ENCODE data around the gene ALAD.

The ALAD gene

DNA sequence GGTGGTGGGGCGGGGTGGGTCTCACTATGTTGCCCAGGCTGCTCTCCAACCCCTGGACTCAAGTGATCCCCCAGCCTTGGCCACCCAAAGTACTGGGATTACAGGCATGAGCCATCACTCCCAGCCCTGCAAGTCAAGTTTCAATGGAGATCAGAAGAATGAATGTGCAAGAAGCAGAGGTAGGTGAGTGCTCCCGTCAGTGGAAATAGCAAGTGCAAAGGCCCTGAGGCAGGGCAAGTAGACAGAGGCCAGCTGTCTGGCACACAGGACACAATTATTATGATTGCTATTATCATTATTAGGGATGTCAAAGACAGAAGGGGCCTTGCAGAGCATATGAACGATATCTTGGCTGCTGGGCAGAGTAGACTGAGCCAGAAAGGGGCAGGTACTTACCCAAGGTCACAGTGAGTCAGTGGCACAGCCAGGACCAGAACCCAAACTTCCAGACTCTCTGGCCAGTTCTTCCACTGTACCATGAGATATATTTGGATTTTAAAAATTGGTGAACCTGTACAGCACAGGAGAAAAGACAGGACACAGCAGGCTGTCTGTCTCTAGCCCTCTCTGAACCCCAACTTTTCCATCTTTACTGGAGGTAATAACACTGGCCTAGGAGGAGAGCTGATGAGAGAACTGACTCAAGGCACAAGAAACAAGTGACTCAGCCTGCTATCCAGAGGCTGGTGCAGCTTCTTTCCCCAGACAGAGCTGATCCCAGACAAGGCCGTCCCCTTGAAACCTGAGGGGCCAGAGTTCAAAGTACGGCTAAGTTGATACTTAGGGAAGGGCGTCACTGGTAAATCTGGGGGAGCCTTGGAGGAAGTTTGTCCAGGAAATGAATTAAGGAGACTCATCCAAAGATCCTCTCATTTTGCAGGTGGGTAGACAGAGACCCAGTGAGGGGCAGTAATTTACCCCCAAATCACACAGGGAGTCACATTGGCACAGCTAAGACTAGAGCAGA lies 25.7 kb downstream of the ALAD start:
- 68% methylated on average over 4 of the region's 6 CpGs for WGBS (ENCODE audit: insufficient coverage)
- POLR2A ChIA-PET = interaction anchor here (0.6 kb wide), 1 partner anchor 28 kb away, joined by 3 read pairs; no protein-coding TSS in a partner anchor
- no peaks in the 10 kb centered on the region for H3K9me3 ChIP-seq (ENCODE audit: control extremely low read depth in 1 of 5, control insufficient read depth in 4 of 5, insufficient read depth in 2 of 5, low read depth in 1 of 5, low read length in 4 of 5)
- peaks cover 3 to 33% (median 23%) of the 10 kb centered on the region in 4 experiments for H3K36me3 ChIP-seq (ENCODE audit: control insufficient read depth in 4 of 4, insufficient read depth in 4 of 4, low read length in 3 of 4)
- H3K27me3 ChIP-seq (replicated peaks in 2 of 5; ENCODE audit: control insufficient read depth in 4 of 5, insufficient read depth in 5 of 5, low read length in 4 of 5) = no peaks in the 10 kb centered on the region
- H3K27ac ChIP-seq (ENCODE audit: insufficient read depth in 1 of 2, low read depth in 1 of 2, low read length in 2 of 2, poor library complexity in 1 of 2, severe bottlenecking in 2 of 2) = no peak overlapping the region
- H3K4me3 ChIP-seq (ENCODE audit: control insufficient read depth in 1 of 7, extremely low read depth in 1 of 7, insufficient read depth in 4 of 7, low read depth in 2 of 7, low read length in 6 of 7) = peak overlapping the region in 3 of 7 experiments; percentile 49 to 92 (median 79)
- no peak for DNase-seq
- H3K4me1 ChIP-seq (ENCODE audit: control extremely low read depth in 1 of 4, control insufficient read depth in 4 of 4, insufficient read depth in 4 of 4, low read length in 3 of 4) = peaks cover 0 to 21% (median 10%) of the 10 kb centered on the region in 4 experiments
- CTCF ChIA-PET = interaction anchor here (1.5 to 3.7 kb wide), 3 partner anchors 13 to 35 kb away, joined by 3 to 15 read pairs (median 7); partner anchors contain the start of genes BSPRY and WDR31

DNA sequence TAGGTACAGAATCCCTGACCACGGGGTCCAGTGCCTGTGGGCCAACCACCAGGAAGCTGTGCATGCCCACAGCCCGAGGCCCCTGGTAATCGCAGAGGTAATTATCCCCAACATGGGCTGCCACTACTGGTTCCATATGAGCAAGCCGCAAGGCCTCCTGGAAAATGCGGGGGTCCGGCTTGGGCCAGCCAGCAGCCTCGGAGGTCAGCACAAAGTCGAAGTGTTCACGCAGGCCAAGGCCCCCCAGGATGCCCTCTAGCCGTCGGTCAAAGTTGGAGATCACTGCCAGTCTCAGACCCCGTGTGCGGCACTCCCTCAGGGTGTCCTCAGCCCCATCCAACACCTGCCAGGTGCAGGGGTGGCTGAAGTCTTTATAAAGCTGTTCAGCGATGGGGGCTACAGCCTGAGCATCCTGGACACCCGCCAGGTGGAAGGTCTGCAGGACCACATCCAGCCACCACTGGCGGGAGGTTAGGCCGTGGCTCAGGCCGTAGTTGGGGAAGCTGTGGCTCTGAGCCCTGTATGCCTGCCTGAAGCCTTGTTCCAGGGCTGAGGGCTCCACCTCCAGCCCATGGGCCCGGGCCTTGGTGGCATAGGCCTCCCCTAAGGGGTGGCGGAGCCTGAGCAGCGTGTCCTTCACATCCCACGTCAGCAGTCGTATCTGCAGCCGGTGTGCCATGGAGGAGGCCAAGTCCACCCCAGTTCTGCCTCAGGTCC lies 27.2 kb downstream of the ALAD start:
- no peaks in the 10 kb centered on the region for H3K9me3 ChIP-seq (ENCODE audit: control extremely low read depth in 1 of 5, control insufficient read depth in 4 of 5, insufficient read depth in 2 of 5, low read depth in 1 of 5, low read length in 4 of 5)
- CTCF ChIA-PET = interaction anchor here (0.9 to 3.7 kb wide), 4 partner anchors 15 to 32 kb away, joined by 3 to 15 read pairs (median 4); partner anchors contain the start of genes ALAD and BSPRY
- 94% methylated on average over 24 of the region's 24 CpGs for WGBS (ENCODE audit: insufficient coverage)

DNA sequence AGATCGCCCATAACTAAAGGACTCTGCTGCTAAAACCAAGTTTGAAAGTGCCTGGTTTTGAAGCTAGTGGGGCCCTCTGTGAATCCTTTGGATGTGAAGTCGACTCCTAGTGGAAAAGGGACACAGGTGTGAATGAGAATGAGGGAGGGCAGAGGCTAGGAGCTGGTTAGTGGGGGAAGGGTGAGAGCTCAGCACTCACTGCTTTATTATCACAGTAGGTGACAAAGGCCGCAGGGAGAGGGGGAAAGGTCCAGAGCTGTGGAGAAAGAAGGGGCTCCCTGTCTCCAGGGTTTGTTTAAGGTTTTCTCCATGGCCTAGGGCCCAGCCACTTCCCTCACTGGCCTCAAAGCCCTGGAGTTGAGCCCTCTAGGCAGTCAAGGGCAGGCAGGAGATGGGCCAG lies 27.8 kb downstream of the ALAD start:
- Histone ChIP-seq H3K4me3 (ENCODE audit: control insufficient read depth in 1 of 7, extremely low read depth in 1 of 7, insufficient read depth in 4 of 7, low read depth in 2 of 7, low read length in 6 of 7) (no peak overlapping the region), H3K9me3 (ENCODE audit: control extremely low read depth in 1 of 5, control insufficient read depth in 4 of 5, insufficient read depth in 2 of 5, low read depth in 1 of 5, low read length in 4 of 5) (no peaks in the 10 kb centered on the region), H3K27ac (ENCODE audit: insufficient read depth in 1 of 2, low read depth in 1 of 2, low read length in 2 of 2, poor library complexity in 1 of 2, severe bottlenecking in 2 of 2) (no peak overlapping the region), H3K36me3 (ENCODE audit: control insufficient read depth in 4 of 4, insufficient read depth in 4 of 4, low read length in 3 of 4) (peaks cover 3 to 49% (median 34%) of the 10 kb centered on the region in 4 experiments), H3K27me3 (replicated peaks in 2 of 5; ENCODE audit: control insufficient read depth in 4 of 5, insufficient read depth in 5 of 5, low read length in 4 of 5) (no peaks in the 10 kb centered on the region), H3K4me1 (ENCODE audit: control extremely low read depth in 1 of 4, control insufficient read depth in 4 of 4, insufficient read depth in 4 of 4, low read length in 3 of 4) (peaks cover 0 to 13% (median 7%) of the 10 kb centered on the region in 4 experiments)
- WGBS (ENCODE audit: insufficient coverage) = 100% methylated on average over 2 of the region's 3 CpGs
- DNase-seq = no peak
- ChIA-PET CTCF (interaction anchor here (0.9 to 3.7 kb wide), 5 partner anchors 15 to 33 kb away, joined by 3 to 15 read pairs (median 4); partner anchors contain the start of genes ALAD and BSPRY), POLR2A (no interaction called here)

More for the DNA sequence above, 27.2 kb downstream of the ALAD start:
- no peak overlapping the region for H3K4me3 ChIP-seq (ENCODE audit: control insufficient read depth in 1 of 7, extremely low read depth in 1 of 7, insufficient read depth in 4 of 7, low read depth in 2 of 7, low read length in 6 of 7)
- peaks cover 0 to 16% (median 9%) of the 10 kb centered on the region in 4 experiments for H3K4me1 ChIP-seq (ENCODE audit: control extremely low read depth in 1 of 4, control insufficient read depth in 4 of 4, insufficient read depth in 4 of 4, low read length in 3 of 4)
- no peak for DNase-seq
- no peaks in the 10 kb centered on the region for H3K27me3 ChIP-seq (replicated peaks in 2 of 5; ENCODE audit: control insufficient read depth in 4 of 5, insufficient read depth in 5 of 5, low read length in 4 of 5)
- peaks cover 3 to 44% (median 32%) of the 10 kb centered on the region in 4 experiments for H3K36me3 ChIP-seq (ENCODE audit: control insufficient read depth in 4 of 4, insufficient read depth in 4 of 4, low read length in 3 of 4)
- POLR2A ChIA-PET = no interaction called here
- H3K27ac ChIP-seq (ENCODE audit: insufficient read depth in 1 of 2, low read depth in 1 of 2, low read length in 2 of 2, poor library complexity in 1 of 2, severe bottlenecking in 2 of 2) = no peak overlapping the region

DNA sequence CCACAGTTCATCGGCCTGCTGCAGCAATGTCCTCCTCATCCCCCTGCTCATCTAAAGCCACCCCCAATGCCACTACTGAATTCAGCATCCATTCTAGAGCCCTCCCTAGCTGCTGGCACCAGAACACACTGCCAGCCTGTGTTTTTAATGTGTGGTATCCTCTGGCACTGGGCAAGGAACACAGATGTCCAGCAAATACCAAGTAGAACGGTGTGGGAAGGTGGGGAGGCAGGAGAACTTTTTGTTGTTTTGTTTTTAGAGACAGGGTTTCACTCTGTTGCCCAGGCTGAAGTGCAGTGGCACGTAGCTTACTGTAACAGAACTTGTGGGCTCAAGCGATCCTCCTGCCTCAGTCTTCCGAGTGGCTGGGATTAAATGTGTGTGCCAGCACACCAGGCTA lies 29.0 kb downstream of the ALAD start:
- Histone ChIP-seq H3K27me3 (replicated peaks in 2 of 5; ENCODE audit: control insufficient read depth in 4 of 5, insufficient read depth in 5 of 5, low read length in 4 of 5) (no peaks in the 10 kb centered on the region), H3K27ac (ENCODE audit: insufficient read depth in 1 of 2, low read depth in 1 of 2, low read length in 2 of 2, poor library complexity in 1 of 2, severe bottlenecking in 2 of 2) (no peak overlapping the region), H3K9me3 (ENCODE audit: control extremely low read depth in 1 of 5, control insufficient read depth in 4 of 5, insufficient read depth in 2 of 5, low read depth in 1 of 5, low read length in 4 of 5) (no peaks in the 10 kb centered on the region), H3K4me3 (ENCODE audit: control insufficient read depth in 1 of 7, extremely low read depth in 1 of 7, insufficient read depth in 4 of 7, low read depth in 2 of 7, low read length in 6 of 7) (no peak overlapping the region), H3K4me1 (ENCODE audit: control extremely low read depth in 1 of 4, control insufficient read depth in 4 of 4, insufficient read depth in 4 of 4, low read length in 3 of 4) (peaks cover 0 to 10% (median 5%) of the 10 kb centered on the region in 4 experiments), H3K36me3 (ENCODE audit: control insufficient read depth in 4 of 4, insufficient read depth in 4 of 4, low read length in 3 of 4) (peaks cover 4 to 54% (median 36%) of the 10 kb centered on the region in 4 experiments)
- ChIA-PET POLR2A (no interaction called here), CTCF (interaction anchor here (1.3 to 3.7 kb wide), 3 partner anchors 11 to 22 kb away, joined by 3 to 15 read pairs (median 4); partner anchors contain the start of gene BSPRY)
- 100% methylated on average over 4 of the region's 5 CpGs for WGBS (ENCODE audit: insufficient coverage)
- DNase-seq = no peak

DNA sequence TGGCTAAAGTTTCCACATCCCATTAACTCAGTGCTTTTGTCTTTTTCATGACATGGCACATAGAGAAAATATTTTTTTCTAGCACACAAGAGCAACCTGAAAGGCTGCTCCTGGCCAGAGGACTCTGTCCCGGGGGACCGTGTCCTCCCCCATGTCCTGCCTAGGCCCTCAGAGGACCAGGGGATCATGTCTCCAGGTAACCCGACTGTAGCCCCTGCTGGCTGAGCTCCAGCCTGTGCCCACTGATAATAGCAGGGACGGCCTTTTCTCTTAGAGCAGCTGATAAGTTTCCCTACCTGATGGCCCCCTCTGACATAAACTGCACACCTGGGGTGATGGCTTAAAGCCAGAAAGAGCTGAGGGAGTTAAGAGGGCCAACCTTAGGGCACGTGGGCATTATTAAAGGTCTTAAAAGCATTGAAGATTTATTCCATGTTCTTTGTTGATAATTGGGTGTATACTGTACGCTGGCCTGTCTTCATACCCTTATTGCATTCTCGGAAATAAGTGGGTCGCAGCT lies 30.2 kb downstream of the ALAD start:
- no peaks in the 10 kb centered on the region for H3K9me3 ChIP-seq (ENCODE audit: control extremely low read depth in 1 of 5, control insufficient read depth in 4 of 5, insufficient read depth in 2 of 5, low read depth in 1 of 5, low read length in 4 of 5)
- no peak for DNase-seq
- peaks cover 0 to 6% (median 4%) of the 10 kb centered on the region in 4 experiments for H3K4me1 ChIP-seq (ENCODE audit: control extremely low read depth in 1 of 4, control insufficient read depth in 4 of 4, insufficient read depth in 4 of 4, low read length in 3 of 4)
- POLR2A ChIA-PET = no interaction called here
- peaks cover 4 to 65% (median 40%) of the 10 kb centered on the region in 4 experiments for H3K36me3 ChIP-seq (ENCODE audit: control insufficient read depth in 4 of 4, insufficient read depth in 4 of 4, low read length in 3 of 4)
- CTCF ChIA-PET = interaction anchor here (1.3 kb wide), 2 partner anchors 13 to 31 kb away, joined by 4 read pairs; partner anchors contain the start of gene WDR31
- H3K4me3 ChIP-seq (ENCODE audit: control insufficient read depth in 1 of 7, extremely low read depth in 1 of 7, insufficient read depth in 4 of 7, low read depth in 2 of 7, low read length in 6 of 7) = no peak overlapping the region
- WGBS (ENCODE audit: insufficient coverage) = 96% methylated on average over 8 of the region's 8 CpGs
- H3K27me3 ChIP-seq (replicated peaks in 2 of 5; ENCODE audit: control insufficient read depth in 4 of 5, insufficient read depth in 5 of 5, low read length in 4 of 5) = no peaks in the 10 kb centered on the region
- no peak overlapping the region for H3K27ac ChIP-seq (ENCODE audit: insufficient read depth in 1 of 2, low read depth in 1 of 2, low read length in 2 of 2, poor library complexity in 1 of 2, severe bottlenecking in 2 of 2)

DNA sequence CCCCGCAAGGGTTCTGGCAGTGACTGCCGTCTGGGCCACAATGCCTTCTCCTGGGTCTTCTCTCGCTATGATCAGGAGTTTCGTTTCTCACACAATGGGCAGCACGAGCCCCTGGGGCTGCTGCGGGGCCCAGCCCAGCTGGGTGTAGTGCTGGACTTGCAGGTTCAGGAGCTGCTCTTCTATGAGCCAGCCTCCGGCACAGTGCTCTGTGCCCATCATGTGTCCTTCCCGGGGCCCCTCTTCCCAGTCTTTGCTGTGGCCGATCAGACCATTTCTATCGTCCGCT lies 31.3 kb downstream of the ALAD start:
- POLR2A ChIA-PET = no interaction called here
- H3K36me3 ChIP-seq (ENCODE audit: control insufficient read depth in 4 of 4, insufficient read depth in 4 of 4, low read length in 3 of 4) = peaks cover 4 to 68% (median 42%) of the 10 kb centered on the region in 4 experiments

More for the DNA sequence above, 31.3 kb downstream of the ALAD start:
- Histone ChIP-seq H3K4me1 (ENCODE audit: control extremely low read depth in 1 of 4, control insufficient read depth in 4 of 4, insufficient read depth in 4 of 4, low read length in 3 of 4) (peaks cover 0 to 2% (median 0%) of the 10 kb centered on the region in 4 experiments), H3K9me3 (ENCODE audit: control extremely low read depth in 1 of 5, control insufficient read depth in 4 of 5, insufficient read depth in 2 of 5, low read depth in 1 of 5, low read length in 4 of 5) (no peaks in the 10 kb centered on the region), H3K27ac (ENCODE audit: insufficient read depth in 1 of 2, low read depth in 1 of 2, low read length in 2 of 2, poor library complexity in 1 of 2, severe bottlenecking in 2 of 2) (no peak overlapping the region), H3K4me3 (ENCODE audit: control insufficient read depth in 1 of 7, extremely low read depth in 1 of 7, insufficient read depth in 4 of 7, low read depth in 2 of 7, low read length in 6 of 7) (no peak overlapping the region), H3K27me3 (replicated peaks in 2 of 5; ENCODE audit: control insufficient read depth in 4 of 5, insufficient read depth in 5 of 5, low read length in 4 of 5) (no peaks in the 10 kb centered on the region)
- CTCF ChIA-PET = no interaction called here
- 94% methylated on average over 8 of the region's 11 CpGs for WGBS (ENCODE audit: insufficient coverage)
- DNase-seq = no peak

All from common myeloid progenitor, CD34-positive (primary cell).